ENCODE data around the gene CD46.

GRCh38 chr1:207703712-207704111, 48.1 kb upstream of the CD46 start:
- TF ChIP-seq CTCF (IDR thresholded peaks at IDR 0.05): no peak
- no peak for TF ChIP-seq POLR2A (IDR thresholded peaks at IDR 0.05)
- TF ChIP-seq POLR2AphosphoS5 (IDR thresholded peaks at IDR 0.05): no peak
- TF ChIP-seq EP300 (IDR thresholded peaks at IDR 0.05): no peak

Measured in sigmoid colon (tissue), 4 donors.